HL-60/S4 treated with retinoic acid at 250 ng/mL for 4 days and 3 days (cell line): ENCODE measurements around the gene MIB2.
"Not testable (repeated sequence)": the region's sequence is repeated elsewhere in the genome, so short reads cannot be mapped to it uniquely, and the experiment has no call there.

Source experiments
- in situ Hi-C: fragments of 300-500 bp; cut with MboI; formaldehyde crosslinking; loops from 2 replicates; pipeline ENCODE4 v1.7.0; 2022; ENCODE audit warnings: low sequenced_read_pairs

Gene MIB2

DNA sequence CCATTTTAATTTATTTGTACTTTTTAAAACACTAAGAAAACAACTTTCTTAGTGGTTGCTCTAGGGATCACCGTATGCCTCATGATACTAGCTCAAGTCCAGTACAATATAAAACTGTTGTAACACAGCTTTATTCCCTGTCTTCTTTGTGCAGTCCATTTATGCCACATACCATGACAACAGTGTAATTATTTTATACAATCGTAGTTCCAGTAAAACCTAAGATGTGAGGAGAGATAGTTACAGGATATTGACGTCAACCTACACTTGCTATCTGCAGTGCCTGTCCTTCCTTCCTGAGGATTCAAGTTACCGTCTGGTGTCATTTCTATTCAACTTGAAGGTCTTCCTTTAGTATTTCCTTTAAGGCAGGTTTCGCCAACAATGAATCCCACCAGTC, 31.0 kb downstream of the MIB2 start:
- in situ Hi-C loops: not testable (repeated sequence)

DNA sequence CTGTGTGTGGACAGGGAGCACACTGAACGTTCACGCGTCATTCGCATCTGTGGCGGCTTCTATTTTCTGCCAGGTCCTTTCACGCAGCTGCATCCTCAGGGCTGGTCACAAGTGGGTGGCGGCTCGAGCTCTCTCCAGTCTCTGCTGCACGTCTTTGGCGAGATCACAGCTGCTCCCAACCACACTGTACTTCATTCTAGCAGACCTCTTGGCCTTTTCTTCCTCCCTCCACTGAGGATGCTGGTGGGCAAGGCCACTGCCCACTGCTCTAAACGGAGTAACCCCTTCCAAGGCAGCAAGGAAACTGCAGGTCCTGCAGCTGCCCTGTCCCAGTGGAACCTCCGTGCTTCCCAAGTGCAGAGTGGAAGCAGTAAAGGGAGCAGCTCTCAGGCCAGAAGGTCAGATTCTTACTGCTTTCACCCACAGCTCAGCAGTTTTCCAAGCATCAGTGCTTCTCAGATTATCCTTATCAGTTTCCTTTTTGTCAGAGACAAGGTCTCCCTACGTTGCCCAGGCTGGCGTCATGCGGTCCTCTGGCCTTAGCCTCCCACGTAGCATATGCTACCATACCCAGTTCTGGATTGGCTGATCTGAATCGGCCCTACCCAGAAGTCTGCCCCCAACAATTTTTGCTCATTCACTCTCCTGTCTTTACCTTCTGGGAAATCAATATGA, 32.4 kb downstream of the MIB2 start:
- in situ Hi-C loops: not testable (repeated sequence)

DNA sequence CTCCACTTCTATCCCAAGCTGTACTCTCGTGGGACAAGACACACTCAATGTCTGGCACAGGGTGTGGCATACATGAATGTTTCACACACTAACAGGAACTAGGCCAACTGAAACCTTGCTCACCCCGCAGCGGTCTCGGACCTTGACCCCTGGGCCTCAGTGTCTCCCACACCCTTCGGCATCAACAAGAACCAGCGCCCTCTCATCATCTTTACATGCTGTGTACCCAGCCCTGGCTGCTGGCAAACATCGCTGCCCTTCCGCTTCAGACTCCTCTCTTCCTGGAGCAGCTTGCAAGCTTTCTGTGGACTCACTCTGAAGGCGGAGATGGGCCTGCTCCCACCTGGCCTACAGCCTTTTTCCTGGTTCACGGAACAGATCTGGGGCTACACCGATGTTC, 33.0 kb downstream of the MIB2 start:
- in situ Hi-C loops: not testable (repeated sequence)

DNA sequence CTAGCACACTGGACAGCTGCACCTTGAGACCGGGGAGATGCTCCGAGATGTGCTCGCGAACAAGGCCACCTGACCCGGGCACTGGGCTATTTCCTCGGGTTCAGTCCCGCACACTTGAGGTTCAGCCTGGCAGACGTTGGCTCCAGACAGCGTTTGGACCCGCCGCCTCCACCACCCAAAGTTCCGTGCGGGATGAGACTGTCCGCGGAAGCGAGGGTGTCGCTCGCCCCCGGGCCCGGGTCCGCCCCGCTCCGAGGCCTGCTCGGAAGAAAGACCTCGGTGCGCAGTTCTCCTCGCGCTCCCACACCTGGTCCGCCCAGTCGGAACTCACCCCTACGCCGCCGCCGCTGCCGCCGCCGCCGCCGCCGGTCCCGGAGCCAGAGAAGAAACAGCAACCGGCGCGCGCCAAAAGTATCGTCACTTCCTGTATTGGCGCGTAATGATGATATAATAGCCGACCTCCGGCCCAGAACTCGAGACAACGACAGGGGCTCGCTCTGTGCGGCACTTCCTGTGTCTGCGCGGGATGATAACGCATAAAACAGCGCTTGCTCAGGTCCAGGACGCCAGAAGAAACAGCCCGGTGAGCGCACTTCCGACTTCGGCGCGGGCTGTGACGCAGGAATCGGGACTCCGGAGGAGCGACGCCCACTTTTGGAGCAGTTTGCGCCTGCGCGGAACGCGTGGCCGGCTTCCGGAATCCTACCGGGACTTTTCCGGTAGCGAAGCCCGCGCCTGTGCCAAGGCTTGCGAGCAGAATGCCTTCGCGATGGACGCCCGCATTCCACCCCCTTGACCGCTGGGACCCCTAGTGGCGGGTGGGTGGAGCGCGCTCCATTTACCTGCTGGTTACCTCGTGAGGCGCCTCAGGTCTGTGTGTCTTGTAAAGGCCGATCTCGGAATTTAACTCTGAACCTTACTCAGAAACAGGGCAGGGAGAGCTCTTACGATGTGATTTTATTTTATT, 43.6 kb downstream of the MIB2 start, which contains the start of gene CDK11B:
Gene CDK11B (minus strand): TSS at position 422 of the 967 bp plus-strand sequence. CDS start 1,519 bp downstream, outside the sequence.
- in situ Hi-C loops: not testable (repeated sequence)

DNA sequence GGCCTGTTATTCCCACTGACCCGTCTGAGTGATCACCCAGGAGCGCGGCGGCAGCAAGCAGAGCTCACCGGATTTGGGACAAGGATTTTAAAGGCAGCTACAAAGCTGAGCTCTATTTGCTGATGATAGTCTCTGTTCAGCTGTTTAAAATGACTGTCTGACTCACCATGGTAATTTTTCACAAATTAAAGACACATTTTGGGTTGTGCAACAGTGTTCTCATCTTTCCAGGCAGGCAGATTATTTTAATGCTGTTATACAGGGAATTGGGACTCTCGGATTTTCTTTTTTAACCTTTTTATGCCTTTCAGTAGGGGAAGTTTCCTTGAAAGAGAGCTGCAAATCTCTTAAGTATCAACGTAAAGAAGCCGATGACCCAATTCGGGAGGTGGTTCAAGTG, 47.1 kb downstream of the MIB2 start:
- in situ Hi-C loops: not testable (repeated sequence)

DNA sequence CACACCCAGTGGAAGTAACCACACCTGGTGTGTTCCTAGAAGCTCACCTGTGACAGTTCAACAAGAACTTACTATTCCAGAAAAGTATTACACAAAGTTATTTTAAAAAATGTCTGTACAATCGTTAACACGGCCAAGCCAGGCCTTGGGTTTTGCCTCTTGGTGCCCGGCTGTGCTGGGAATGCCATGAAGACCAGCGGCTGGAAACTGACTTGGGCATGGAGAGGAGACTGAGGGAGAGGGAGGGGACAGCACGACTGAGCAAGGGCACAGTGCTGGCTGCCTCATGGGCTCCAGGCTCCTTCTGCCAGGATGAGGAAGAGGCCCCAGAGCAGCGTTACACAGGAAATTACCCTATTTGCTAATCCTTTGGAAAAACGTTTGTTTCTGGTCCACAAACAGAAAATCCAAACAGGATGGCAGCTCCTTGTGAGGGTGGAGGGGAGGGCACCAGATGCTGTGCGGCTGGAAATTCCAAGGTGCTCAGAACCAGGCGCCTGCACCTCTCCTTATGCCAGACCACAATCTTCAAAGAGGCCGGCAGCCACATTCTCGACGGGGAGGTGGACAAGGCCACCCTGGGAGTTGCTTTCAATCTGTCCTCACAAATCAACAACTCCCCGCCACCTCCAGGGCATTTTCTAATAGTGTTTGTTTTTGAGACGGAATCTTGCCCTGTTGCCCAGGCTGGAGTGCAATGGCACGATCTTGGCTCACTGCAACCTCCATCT, 47.7 kb downstream of the MIB2 start:
- in situ Hi-C loops: not testable (repeated sequence)

DNA sequence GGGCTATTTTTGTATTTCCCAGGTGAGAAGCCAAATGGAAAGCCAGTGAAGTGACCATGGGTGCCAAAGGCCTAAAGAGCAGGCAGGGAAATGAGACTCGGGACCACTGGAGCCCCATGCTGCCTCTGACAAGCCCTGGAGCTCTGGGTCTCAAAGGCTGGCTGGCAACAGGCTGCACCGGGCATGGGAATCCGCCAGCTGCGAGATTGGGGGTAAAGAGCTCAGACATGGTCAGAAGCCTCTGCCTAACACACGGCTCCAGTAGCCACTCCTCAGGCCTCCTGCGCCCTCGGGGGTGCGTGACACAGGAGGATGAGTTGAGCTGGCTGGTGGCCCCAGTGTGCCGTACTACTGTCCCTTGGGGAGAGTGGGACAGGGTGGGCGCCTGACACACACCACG, 49.0 kb downstream of the MIB2 start:
- in situ Hi-C loops: not testable (repeated sequence)

DNA sequence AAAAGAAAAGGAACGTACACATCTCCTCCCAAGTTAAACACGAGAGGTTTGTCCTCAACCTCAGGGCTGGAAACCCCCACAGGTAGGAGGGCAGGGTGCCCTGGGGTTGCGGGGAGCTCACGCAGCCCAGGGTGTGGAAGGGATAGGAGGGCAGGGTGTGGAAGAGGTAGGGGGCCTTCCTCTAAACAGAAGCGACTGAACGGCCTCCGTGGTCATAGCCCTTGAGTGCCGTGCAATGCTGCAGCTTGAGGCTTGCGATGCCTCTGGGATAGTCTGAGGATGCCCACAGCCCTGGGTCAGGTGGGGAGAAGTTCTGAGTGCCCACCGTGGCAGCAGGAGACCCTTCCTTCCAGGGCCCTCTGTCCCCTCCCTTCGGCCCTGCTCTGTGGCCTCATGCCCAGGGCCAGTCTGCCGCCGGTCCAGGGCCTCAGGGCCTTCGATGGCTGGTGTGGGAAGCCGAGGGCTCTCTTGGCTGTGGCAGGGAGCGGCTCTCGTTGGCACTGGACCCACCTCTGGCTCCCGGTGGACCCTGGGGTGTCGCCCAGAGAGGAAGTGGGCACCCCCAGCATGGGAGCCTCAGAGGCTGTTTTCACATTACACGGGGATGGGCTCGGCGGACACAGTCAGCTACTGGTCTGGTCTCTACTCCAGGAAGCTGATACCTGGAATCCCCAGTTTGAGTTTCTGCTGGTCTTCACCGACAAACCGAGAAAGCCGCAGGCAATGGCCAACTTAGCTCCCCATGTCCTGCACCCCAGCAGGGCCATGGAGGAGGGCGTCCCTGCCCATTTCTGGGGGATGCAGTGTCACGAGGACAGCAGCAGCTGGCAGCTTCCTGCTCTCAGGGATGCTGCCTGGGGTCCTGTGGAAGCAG, 49.9 kb downstream of the MIB2 start:
- in situ Hi-C loops: no loop called here

DNA sequence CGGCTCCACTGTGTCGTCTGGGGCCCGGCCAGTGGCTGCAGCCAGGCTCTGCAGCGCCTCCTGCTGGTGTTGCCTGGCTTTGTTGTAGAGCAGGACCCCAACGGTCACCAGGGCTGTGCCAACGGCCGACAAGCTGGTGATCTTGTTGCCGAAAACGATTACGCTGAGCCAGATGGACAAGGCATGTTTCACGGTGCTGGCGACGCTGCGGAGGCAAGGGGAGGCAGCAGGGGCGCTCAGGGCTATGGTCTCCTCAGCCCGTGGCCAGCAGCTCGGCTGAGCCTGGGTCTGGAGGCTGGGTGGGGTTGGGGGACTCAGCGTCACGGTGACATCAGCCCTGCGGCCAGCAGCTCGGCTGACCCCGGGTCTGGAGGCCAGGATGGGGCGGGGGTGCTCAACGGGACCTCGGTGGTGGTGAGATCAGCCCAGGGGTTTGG, 50.5 kb downstream of the MIB2 start:
- in situ Hi-C loops: no loop called here

DNA sequence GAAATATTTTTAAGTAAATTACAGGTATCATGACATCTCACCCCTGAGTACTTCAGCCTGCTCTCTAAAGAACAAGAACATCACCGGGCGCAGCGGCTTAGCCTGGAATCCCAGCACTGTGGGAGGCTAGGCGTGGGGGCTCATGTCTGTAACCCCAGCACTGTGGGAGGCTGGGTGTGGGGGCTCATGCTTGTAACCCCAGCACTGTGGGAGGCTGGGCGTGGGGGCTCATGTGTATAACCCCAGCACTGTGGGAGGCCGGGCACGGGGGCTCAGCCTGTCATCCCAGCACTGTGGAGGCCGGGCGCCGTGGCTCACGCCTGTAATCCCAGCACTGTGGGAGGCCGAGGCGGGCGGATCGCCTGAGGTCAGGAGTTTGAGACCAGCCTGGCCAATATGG, 51.2 kb downstream of the MIB2 start:
- in situ Hi-C loops: no loop called here

DNA sequence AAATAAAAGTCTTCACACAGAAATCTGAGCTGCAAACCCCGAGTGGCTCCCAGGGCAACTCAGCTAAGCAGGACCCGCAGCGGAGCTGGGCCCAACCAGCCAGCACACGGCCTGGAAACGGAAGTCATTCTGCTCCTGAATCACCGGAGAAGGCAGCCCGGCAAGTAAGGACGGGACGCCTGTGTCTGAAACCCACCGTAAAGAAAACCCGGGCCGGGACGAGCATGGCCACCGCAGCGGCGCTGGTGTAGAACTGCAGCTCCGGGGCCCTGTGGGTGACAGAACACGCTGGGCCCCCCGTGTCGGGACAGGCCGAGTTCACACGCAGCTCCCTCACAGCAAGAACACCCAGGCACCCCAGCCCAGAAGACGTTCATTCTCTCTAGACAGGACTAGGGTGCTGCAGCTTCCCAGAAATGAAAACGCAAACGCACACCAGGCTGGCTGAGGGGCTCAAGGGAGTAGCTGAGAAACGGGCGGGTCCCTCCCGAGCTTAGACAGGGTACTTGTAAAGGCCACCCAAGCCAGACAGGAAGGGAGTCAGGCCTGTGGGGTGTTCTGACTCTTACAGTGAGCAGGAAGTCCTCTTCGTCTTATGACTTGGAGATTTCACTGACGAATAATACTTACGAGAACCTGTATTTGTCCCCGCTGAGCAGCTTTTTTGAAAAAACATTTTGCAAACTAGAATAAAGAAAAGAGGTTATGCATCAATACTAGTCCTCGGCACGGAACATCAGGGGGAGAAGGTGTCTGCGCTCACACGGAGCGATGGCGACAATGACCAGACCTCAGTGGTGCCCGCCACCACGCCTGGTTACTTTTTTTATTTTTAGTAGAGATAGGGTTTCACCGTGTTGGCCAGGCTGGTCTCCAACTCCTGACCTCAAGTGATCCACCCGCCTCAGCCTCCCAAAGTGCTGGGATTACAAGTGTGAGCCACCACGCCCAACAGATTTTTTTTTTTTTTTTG, 54.5 kb downstream of the MIB2 start:
- in situ Hi-C loops: no loop called here

DNA sequence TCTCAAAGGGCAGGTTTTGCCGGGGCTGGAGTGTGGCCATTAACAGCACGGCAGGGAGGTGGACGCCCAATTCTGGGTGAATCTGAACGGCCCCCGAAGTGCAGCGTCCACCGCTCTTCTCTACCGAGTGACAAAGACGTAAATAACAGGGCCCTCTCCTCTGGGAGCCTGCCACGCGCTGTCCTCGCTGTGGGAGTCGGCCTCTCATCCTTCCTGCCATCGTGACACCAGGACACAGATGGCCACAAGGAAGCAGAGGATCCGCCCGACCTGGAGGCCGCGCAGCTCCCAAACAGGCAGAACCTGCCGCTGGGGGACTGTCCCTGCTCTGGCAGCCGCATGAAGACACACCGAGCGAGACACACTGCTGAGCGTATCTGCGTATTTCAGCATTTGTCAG, 55.6 kb downstream of the MIB2 start:
- in situ Hi-C loops: no loop called here

DNA sequence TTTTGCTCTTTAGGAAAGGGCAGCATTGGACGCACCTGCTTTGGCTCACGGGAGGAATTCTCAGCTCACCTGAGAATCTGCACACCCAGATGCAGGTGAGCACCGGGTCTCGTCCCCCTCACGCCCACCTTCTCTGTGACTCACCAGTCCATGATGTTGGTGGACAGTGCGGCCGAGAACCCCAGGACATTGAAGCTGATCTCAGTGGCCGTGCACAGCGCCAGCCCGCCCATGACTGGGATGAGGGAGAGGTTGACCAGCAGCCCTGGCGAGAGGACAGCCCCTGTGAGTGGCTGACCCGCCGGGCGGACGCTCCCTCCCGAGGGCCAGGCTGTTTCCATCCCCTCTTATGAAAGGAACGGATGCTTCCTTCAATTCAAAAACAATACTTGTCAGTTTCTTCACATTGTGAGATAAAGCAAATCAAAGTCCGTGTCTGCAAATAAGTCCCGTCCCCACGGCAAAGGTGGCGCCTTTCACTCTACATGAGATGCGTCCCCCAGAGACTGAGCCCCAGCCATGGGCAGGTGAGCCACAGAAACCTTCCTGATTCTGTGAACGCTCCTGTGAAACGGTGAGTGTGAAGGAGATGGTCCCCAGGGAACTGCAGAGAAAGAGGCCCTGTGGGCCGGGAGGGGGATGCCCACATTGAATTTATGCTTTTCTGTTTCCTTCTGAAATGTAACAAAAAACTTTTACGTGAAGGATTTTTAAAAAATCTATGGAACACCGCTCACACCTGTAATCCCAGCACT, 56.2 kb downstream of the MIB2 start:
- in situ Hi-C loops: no loop called here

DNA sequence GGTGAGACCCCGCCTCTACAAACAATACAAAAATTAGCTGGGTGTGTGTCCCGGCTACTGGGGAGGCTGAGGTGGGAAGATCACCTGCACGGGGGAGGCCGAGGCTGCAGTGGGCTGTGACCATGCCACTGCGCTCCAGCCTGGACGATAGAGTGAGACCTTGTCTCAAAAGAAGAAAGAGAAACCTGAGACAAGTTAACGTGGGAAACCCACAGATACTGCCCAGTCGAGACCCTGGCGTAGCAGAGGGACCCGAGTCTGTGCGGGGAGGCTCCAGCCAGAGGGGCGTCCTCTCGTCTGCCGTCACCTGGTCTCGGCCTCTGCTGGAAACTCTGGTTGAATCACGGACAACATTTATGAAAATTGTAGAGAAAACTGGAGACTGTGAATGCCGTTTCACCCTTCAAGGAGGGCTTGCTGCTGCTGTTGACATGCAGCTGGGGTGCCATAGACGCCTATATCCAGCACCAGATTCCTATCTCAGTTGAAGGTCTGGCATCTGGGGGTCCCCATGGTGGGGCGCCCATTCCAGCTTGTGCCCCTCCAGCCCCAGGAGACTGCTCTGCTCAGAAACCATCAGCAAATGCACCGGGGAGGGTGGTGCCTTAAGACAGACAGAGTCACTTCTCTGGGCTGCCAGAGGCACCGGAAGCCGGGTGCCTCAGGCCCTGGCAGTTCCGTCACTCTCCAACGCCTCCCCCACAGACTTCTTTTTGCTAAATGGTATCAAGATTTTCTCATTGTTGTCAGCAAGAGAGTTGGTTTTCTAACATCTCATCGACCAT, 57.1 kb downstream of the MIB2 start:
- in situ Hi-C loops: no loop called here

DNA sequence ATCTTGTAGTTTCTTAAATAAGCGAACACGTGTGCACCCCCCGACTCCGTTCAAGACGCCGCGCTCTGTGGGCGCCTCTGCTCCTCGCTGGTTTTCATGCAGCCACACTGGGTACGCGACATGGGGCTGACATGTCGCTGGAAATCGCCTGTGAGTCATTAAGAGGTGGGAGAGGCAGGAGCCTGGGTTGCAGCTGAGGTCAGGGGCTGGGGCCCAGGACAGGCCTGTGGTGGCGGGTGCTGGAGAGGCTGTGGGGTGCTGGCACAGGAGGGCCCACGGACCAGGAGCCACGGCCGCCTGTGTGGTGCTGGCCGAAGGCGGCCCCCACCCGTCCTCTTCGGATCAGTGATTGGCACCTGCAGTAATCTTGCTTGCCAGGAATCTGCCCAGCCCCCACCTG, 59.5 kb downstream of the MIB2 start:
- in situ Hi-C loops: not testable (repeated sequence)

DNA sequence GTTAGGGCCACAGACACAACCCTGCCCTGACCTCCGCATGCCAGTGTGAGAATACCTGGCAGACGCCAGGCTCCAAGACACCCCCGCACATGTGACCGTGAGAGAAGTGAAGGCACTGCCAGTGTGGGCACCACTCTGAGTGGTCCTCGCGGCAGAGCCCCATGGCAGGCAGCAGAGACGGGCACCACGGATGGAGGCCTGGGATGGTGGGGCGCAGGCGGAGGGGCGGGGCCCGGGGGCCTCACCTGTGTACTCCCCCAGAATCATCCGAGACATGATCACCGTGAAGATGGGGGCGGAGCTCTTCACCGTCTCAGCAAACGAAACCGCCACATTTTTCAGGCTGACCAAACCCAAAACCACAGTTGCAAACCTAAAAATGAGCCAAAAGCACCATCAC, 59.9 kb downstream of the MIB2 start:
- in situ Hi-C loops: not testable (repeated sequence)

DNA sequence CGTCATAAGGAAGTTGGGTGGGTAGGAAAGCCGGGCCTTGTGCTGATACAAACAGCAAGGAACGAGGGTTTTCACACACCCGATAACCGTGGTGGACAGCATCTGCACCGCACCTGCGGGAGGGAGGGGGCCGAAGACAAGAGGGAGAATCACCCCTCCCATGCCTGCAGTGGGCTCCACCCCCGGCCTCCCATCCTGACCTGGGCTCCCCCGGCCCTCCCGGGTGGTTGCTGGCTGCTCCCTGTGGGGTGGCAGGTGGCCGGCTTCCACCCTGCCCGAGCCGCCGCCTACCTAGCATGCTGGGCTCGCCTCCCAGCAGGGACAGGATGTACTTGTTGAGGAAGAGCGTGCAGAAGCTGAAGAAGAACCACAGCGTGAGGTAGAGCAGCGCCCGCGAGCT, 60.8 kb downstream of the MIB2 start:
- in situ Hi-C loops: not testable (repeated sequence)
